Esophagus (tissue), 2 donors: ENCODE results near the gene NUP93. TPM values are rescaled to one million over a fixed set of nuclear protein-coding genes. Genes with fewer than 3 reads are reported as not detected.
"Not testable (repeated sequence)": the region's sequence is repeated elsewhere in the genome, so short reads cannot be mapped to it uniquely, and the experiment has no call there.

ENCODE experiments used
- H3K27ac ChIP-seq, 2 donors: one replicate each; pipeline ENCODE4 v1.5.1; 2013; ENCODE audit warnings: low read depth in 2 of 2, mild to moderate bottlenecking in 2 of 2, inconsistent platforms in 1 of 2, low read length in 1 of 2, moderate library complexity in 1 of 2
- H3K27me3 ChIP-seq, 2 donors: one replicate each; pipeline ENCODE4 v1.6.1; 2013; ENCODE audit warnings: low read length in 2 of 2, control low read depth in 1 of 2, mild to moderate bottlenecking in 1 of 2; ENCODE audit not compliant: insufficient read depth in 2 of 2, control insufficient read depth in 1 of 2
- H3K36me3 ChIP-seq, 2 donors: one replicate each; pipeline ENCODE4 v1.6.1; 2013; ENCODE audit warnings: low read length in 1 of 2; ENCODE audit not compliant: control insufficient read depth in 2 of 2, insufficient read depth in 2 of 2
- H3K4me1 ChIP-seq, 2 donors: one replicate each; pipeline ENCODE4 v1.6.1; 2013; ENCODE audit warnings: low read length in 1 of 2; ENCODE audit not compliant: control insufficient read depth in 2 of 2, insufficient read depth in 2 of 2
- H3K4me3 ChIP-seq, 2 donors: one replicate each; pipeline ENCODE4 v1.5.1; 2013; ENCODE audit warnings: low read length in 2 of 2, mild to moderate bottlenecking in 2 of 2, low read depth in 1 of 2, moderate library complexity in 1 of 2
- H3K9me3 ChIP-seq, 2 donors: one replicate each; pipeline ENCODE4 v1.6.1; 2013; ENCODE audit warnings: mild to moderate bottlenecking in 2 of 2, low read depth in 1 of 2, low read length in 1 of 2, moderate library complexity in 1 of 2; ENCODE audit not compliant: control insufficient read depth in 2 of 2, insufficient read depth in 1 of 2
- WGBS, 2 donors: extraction: QIAGEN DNeasy Blood & Tissue Kit; methylation state at CpG; one replicate each; pipeline ENCODE4 v1.1.7; 2013; 5-methylcytosine and 5-hydroxymethylcytosine counted together
- polyA plus RNA-seq, 2 donors: library from polyadenylated mRNA; stranded (reverse); fragments of 200-250 nt; gene quantifications; one replicate each; pipeline ENCODE4 v1.2.3, GENCODE V29; 2013
- donor health status: healthy with polysubstance abuse.
- donor health status: Bipolar disorder and iron deficiency.

The NUP93 gene
- polyA plus RNA-seq, 2 donors: 36.0 to 38.0 TPM

DNA sequence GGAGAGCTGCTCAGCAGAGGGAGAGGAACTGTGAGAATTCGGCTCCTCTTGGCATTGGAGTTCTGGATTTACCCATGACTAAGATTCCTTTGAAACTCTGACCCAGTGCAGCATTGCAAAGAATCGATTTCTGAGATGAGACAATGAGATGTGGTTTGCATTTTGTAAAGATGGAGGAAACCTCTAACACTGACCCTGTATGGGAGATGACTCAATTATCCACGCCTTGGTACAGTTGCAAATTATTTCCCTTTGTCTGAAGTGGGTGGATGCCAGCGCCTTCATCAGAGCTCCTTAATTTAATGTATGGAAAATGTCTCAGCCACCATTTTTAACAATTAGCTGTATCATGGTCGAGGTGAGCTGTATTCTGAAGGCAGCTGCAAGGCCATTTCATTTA is 53.4 kb downstream of the NUP93 start:
- 78 to 83% methylated on average over 5 of the region's 5 CpGs for WGBS, 2 donors
- H3K27me3 ChIP-seq: no peaks in the 10 kb centered on the region
- no peak overlapping the region for H3K27ac ChIP-seq
- H3K4me3 ChIP-seq: no peak overlapping the region
- H3K9me3 ChIP-seq: no peaks in the 10 kb centered on the region
- no peaks in the 10 kb centered on the region for H3K36me3 ChIP-seq
- peaks cover 0 to under 1% of the 10 kb centered on the region in 2 donors for H3K4me1 ChIP-seq

DNA sequence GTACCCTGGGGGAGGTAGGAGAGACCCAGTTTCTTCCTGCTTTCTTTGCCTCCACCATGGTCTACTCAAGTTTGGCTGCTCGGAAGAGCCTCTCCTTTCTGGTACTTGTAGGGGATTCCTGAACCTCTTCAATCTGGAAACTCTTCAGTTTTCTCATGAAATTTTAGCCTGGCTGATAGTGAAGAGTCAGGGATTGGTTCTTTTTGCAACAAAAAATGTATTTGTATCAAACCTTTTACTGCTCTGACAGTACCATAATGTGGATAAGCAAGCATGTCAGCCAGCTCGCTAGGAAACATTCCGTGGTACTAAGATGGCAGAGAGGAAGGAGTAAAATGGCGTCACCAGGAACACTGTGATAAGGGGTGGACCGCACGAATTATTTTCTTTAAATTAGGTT is 55.4 kb downstream of the NUP93 start:
- Histone ChIP-seq H3K4me3 (no peak overlapping the region), H3K9me3 (no peaks in the 10 kb centered on the region), H3K27ac (no peak overlapping the region), H3K36me3 (no peaks in the 10 kb centered on the region), H3K27me3 (no peaks in the 10 kb centered on the region), H3K4me1 (no peaks in the 10 kb centered on the region)
- 96 to 98% methylated on average over 6 of the region's 6 CpGs for WGBS, 2 donors

- Histone ChIP-seq H3K4me1 (no peaks in the 10 kb centered on the region), H3K4me3 (no peak overlapping the region), H3K27me3 (no peaks in the 10 kb centered on the region), H3K9me3 (no peaks in the 10 kb centered on the region), H3K36me3 (no peaks in the 10 kb centered on the region), H3K27ac (no peak overlapping the region)
- WGBS, 2 donors: 73 to 74% methylated on average over 6 of the region's 6 CpGs
These were observed 57.2 kb downstream of the NUP93 start for GRCh38 chr16:56787167-56787566.

- H3K27ac ChIP-seq: no peak overlapping the region
- 86% methylated on average over 4 of the region's 4 CpGs for WGBS, 2 donors
- no peaks in the 10 kb centered on the region for H3K9me3 ChIP-seq
- H3K4me3 ChIP-seq: no peak overlapping the region
- no peaks in the 10 kb centered on the region for H3K36me3 ChIP-seq
- no peaks in the 10 kb centered on the region for H3K4me1 ChIP-seq
- H3K27me3 ChIP-seq: no peaks in the 10 kb centered on the region
These were observed 58.5 kb downstream of the NUP93 start for GRCh38 chr16:56788435-56788834.

- Histone ChIP-seq H3K27me3 (no peaks in the 10 kb centered on the region), H3K36me3 (no peaks in the 10 kb centered on the region), H3K27ac (no peak overlapping the region), H3K4me3 (no peak overlapping the region), H3K9me3 (no peaks in the 10 kb centered on the region), H3K4me1 (no peaks in the 10 kb centered on the region)
- 60 to 67% methylated on average over 5 of the region's 5 CpGs for WGBS, 2 donors
These were observed 59.4 kb downstream of the NUP93 start for GRCh38 chr16:56789360-56789759.

DNA sequence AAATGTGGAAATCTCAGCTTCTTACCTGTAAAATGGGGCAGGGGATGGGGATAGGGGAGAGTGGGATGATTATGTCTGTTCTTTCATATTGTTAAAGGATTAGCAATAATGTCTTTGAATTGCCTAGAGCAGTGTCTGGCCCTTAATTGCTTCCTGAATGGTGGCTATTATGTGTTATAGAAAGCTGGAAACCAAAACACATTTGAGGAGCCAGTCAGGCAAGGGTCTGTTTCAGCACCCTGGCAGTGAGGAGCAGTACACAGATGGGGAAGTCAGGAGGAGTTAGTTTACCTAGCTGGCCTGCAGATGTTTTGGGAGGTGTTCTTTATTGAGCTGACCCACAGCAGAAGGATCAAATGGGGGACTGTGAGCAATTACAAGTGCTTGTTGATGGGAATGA is 63.0 kb downstream of the NUP93 start:
- Histone ChIP-seq H3K4me3 (no peak overlapping the region), H3K36me3 (no peaks in the 10 kb centered on the region), H3K27me3 (no peaks in the 10 kb centered on the region), H3K27ac (no peak overlapping the region), H3K9me3 (no peaks in the 10 kb centered on the region), H3K4me1 (no peaks in the 10 kb centered on the region)

GRCh38 chr16:56793492-56793891 is 63.6 kb downstream of the NUP93 start:
- Histone ChIP-seq H3K4me3 (no peak overlapping the region), H3K27ac (no peak overlapping the region), H3K4me1 (no peaks in the 10 kb centered on the region), H3K36me3 (no peaks in the 10 kb centered on the region), H3K27me3 (no peaks in the 10 kb centered on the region), H3K9me3 (no peaks in the 10 kb centered on the region)
- whole genome bisulfite sequencing, 2 donors: 76 to 80% methylated on average over 6 of the region's 6 CpGs

- H3K27me3 ChIP-seq: no peaks in the 10 kb centered on the region
- no peaks in the 10 kb centered on the region for H3K4me1 ChIP-seq
- H3K27ac ChIP-seq: no peak overlapping the region
- no peaks in the 10 kb centered on the region for H3K9me3 ChIP-seq
- no peaks in the 10 kb centered on the region for H3K36me3 ChIP-seq
- H3K4me3 ChIP-seq: no peak overlapping the region
- 75 to 84% methylated on average over 3 of the region's 3 CpGs for WGBS, 2 donors
These were observed 65.1 kb downstream of the NUP93 start for GRCh38 chr16:56795011-56795410.

DNA sequence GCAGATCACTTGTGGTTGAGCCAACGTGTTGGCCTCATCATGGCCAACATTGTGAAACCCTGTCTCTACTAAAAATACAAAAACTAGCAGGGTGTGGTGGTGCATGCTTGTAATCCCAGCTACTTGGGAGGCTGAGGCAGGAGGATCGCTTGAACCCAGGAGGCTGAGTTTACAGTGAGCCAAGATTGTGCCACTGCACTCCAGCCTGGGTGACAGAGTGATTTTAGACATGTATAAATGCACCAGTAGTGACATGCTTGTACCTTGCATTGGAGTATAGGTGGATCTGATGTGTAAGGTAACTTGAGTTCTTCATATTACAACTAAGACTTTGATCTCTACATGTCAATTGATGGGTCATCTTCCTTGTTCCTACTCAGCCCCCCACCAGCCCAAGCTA is 67.1 kb downstream of the NUP93 start:
- 91 to 94% methylated on average over 2 of the region's 2 CpGs for WGBS, 2 donors
- H3K27me3 ChIP-seq, H3K36me3 ChIP-seq, H3K27ac ChIP-seq, H3K9me3 ChIP-seq, H3K4me3 ChIP-seq, H3K4me1 ChIP-seq: not testable (repeated sequence)

DNA sequence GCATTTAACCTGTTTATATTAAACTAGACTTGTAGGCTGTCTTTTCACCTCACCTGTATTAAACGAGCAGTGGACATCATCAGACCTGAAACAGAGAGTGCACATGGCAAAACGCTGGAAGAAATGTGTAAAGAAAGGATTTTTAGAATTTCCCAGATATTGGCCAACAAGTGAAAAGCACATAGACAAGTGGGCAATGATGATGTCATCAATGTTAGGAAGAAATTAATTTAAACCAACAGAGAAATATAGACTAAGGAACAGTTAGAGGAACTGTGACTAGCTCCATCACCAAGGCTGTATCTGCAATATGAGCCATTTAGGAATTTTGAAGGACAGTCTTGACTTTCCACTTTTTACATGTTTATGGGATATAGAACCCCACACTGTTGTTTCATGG is 67.9 kb downstream of the NUP93 start:
- WGBS, 2 donors: 91 to 97% methylated on average over 2 of the region's 2 CpGs

More for the DNA sequence above, 67.9 kb downstream of the NUP93 start:
- H3K36me3 ChIP-seq: no peaks in the 10 kb centered on the region
- H3K4me3 ChIP-seq: no peak overlapping the region
- H3K4me1 ChIP-seq: no peaks in the 10 kb centered on the region
- H3K9me3 ChIP-seq: no peaks in the 10 kb centered on the region
- no peaks in the 10 kb centered on the region for H3K27me3 ChIP-seq
- no peak overlapping the region for H3K27ac ChIP-seq
